Activated naive CD4-positive, alpha-beta T cell (primary cell): ENCODE data around the gene GNG13.
"Not testable (repeated sequence)": the region's sequence is repeated elsewhere in the genome, so short reads cannot be mapped to it uniquely, and the experiment has no call there.

Experiments used
- DNase-seq, 4 experiments: peaks; one replicate each; lab custom pipeline; 2025; lab: John Stamatoyannopoulos, UW

GNG13 gene

DNA sequence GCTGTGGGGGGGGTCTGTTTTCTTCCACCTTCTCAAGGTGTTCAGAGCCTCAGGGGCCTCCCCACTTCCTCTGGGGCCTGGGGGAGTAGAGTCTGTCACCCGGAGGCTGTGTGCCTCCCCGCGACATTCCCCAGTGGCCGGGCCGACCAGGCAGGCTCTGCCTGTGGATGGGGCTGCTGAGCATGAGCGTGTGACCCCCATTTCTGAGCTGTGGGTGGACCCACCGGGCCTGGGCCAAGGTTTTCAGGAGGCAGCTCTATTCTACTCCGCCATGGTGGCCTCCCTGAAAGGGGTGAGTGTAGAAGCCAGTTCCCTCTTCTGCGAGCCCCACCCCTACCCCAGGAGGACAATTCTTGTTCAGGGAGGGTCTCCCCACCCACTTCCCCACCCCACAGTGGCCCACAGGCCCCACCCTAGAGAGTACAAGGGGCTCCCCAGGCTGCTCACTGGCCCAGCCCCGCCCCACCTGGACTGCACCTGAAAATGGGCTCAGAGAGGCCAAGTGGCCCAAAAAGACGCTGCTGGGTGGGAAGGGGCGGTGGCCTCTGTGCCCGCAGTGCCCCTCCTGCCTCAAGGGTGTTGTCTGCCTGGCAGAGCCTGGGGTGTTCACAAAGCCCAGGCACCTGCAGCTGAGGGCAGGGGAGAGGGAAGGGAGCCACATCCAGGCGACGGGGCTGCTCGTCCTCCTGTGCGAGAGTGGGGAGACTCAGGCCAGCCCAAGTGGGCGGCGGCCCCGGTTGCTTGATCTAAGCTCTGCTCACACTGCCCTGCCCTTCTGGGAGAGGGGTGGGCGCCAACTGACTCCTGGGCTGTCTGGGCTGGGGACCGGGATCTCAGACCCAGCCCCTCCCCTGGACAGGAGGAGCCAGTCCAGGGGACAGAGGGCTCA lies 38.7 kb downstream of the GNG13 start:
- DNase-seq = no peak

GRCh38 chr16:760545-761343 lies 39.8 kb downstream of the GNG13 start, which contains the start of gene MSLN:
TSS of gene MSLN (plus strand) at chr16:760734. CDS start at chr16:762681, 1,947 bp downstream.
- no peak for DNase-seq

DNA sequence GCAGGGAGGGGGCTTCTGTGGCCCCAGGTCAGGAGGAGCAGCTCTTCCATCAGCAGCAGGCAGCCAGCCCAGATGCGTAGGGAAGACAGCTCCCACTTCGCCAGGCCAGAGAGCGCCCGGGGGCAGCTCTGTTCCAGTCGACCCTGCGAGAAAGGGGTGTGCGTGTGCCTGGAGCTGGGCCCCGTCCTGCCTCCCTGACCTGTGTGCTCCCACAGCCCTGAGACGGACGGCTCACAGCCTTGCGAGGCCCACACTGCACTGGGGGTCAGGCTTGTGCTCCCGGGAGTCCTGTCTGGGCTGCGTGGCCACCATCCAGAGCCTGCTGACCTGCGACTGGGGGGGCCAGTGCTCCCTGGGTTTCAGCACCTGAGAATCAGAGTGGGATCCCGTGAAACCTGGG lies 40.5 kb downstream of the GNG13 start:
- no peak for DNase-seq

GRCh38 chr16:759110-759910 lies 41.2 kb downstream of the GNG13 start:
- no peak for DNase-seq

DNA sequence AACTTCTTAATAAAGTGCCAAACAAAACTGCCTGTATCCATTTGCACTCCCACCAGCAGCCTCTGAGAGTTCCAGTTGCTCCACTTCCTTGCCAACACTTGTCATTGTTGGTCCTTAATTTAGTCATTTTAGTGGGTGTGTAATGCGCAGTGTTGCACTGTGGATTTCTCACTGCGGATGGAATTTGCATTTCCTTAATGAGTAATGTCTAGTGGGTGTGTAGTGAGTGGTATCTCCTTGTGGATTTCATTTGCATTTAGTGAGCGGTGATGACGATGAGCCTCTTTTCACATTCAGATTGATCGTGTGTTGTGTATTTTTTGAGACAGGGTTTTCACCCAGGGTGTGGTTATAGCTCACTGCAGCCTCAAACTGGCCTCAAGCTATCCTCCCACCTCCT lies 44.1 kb downstream of the GNG13 start:
- DNase-seq = no peak

DNA sequence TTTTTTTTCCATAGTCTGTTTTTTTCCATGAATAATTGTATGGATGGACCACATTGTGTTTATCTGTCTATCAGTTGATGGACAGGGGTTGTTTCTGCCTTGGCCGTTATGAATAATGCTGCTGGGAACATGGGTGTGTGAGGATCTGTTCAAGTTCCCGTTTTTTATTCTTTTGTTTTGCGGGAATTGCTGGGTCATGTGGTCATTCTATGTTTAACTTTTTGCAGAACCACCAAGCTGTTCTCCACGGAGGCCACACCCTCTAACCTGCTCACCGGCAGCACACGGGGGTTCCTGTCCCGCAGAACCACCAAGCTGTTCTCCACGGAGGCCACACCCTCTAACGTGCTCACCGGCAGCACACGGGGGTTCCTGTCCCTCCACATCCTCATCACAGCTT lies 45.9 kb downstream of the GNG13 start:
- DNase-seq = no peak

GRCh38 chr16:754121-754607 lies 46.4 kb downstream of the GNG13 start:
- not testable (repeated sequence) for DNase-seq

DNA sequence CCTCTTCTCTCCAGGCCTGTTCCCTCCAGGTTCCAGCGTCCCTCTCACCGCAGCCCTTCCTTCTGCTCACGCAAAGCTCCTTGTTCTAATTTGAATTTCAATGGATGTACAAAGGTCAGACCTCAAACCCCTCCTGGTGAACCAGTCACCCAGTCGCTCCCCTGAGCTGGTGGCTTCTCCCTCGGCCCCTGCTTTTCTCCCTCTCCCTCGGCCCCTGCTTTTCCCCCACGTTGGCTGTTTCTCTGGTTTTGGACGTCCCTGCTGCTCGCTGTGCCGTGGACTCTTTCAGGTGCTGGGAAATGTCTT lies 48.6 kb downstream of the GNG13 start:
- no peak for DNase-seq

- DNase-seq = no peak
These were observed 49.2 kb downstream of the GNG13 start for GRCh38 chr16:751152-752006.

DNA sequence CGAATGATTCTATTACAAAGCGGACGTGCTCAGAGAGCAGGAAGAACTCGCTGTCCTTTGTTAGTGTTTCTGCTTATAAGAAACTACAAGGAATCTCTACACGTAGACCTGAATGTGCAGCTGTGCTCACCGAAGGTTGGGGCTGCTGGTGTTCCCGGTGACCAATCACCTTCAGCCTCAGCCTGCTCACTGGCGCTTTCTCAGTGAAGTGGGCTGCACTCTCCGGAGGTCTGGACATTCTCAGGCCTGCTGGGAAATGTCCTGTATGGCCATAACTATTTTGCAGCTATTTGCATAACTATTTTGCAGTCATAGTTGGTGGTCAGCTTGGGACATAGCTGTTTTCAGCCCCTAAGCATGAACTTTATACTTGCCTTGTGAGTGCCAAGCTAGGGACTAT lies 50.0 kb downstream of the GNG13 start:
- DNase-seq = no peak

DNA sequence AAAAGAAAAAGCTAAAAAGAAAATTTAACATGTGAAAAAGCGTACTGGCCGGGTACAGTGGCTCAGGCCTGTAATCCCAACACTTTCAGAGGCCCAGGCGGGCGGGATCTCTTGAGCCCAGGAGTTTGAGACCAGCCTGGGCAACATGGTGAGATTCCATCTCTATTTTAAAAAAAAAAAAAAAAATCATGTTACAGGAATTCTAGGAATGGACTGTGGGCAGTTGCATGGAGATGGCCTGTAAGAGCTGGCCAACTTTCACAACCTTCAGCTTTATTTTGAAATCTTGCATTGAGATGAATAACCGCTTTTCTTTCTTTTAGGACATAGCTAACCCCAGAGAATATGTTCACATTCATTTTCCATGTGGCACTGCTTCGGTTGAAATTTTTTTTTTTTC lies 51.5 kb downstream of the GNG13 start:
- no peak for DNase-seq
